GM10847 (cell line): Measurements from ENCODE around the gene RHEX.

Experiments used
- POLR2A ChIP-seq: IDR thresholded peaks from 2 replicates; pipeline ENCODE4 v1.6.1; 2011; ENCODE audit not compliant: insufficient read length; ENCODE audit errors: extremely low read depth

RHEX gene

GRCh38 chr1:206047271-206047670, 5.7 kb upstream of the RHEX start:
- TF ChIP-seq POLR2A: no peak

GRCh38 chr1:206048582-206048981, 4.4 kb upstream of the RHEX start:
- no peak for TF ChIP-seq POLR2A

- TF ChIP-seq POLR2A: no peak
Measured at GRCh38 chr1:206049293-206049692, 3.7 kb upstream of the RHEX start.

GRCh38 chr1:206049919-206050600, 2.9 kb upstream of the RHEX start:
- TF ChIP-seq POLR2A: no peak

- no peak for TF ChIP-seq POLR2A
Measured at GRCh38 chr1:206050655-206051235, 2.2 kb upstream of the RHEX start.

- no peak for TF ChIP-seq POLR2A
Measured at GRCh38 chr1:206058927-206059292, 5.9 kb downstream of the RHEX start.

- TF ChIP-seq POLR2A: no peak
Measured at GRCh38 chr1:206059355-206059915, 6.5 kb downstream of the RHEX start.

GRCh38 chr1:206060844-206061243, 7.9 kb downstream of the RHEX start:
- no peak for TF ChIP-seq POLR2A

- no peak for TF ChIP-seq POLR2A
Measured at GRCh38 chr1:206062464-206062863, 9.5 kb downstream of the RHEX start.

- no peak for TF ChIP-seq POLR2A
Measured at GRCh38 chr1:206065547-206066145, 12.7 kb downstream of the RHEX start.

GRCh38 chr1:206066479-206067171, 13.7 kb downstream of the RHEX start:
- no peak for TF ChIP-seq POLR2A

GRCh38 chr1:206067486-206068227, 14.7 kb downstream of the RHEX start:
- TF ChIP-seq POLR2A: no peak

GRCh38 chr1:206068314-206068713, 15.3 kb downstream of the RHEX start:
- no peak for TF ChIP-seq POLR2A

- TF ChIP-seq POLR2A: no peak
Measured at GRCh38 chr1:206070627-206071304, 17.8 kb downstream of the RHEX start.
